Ammon's horn (tissue), 1 donor: ENCODE measurements around the gene ADRA2A.

Experiments used
- DNase-seq: peaks from one replicate; pipeline ENCODE4 v3.0.0-alpha.2; 2016; ENCODE audit warnings: low spot score

ADRA2A gene

GRCh38 chr10:111109501-111110242 lies 32.8 kb downstream of the ADRA2A start:
- DNase-seq, result no peak

GRCh38 chr10:111110771-111111170 lies 33.9 kb downstream of the ADRA2A start:
- no peak for DNase-seq

GRCh38 chr10:111112333-111112732 lies 35.5 kb downstream of the ADRA2A start:
- no peak for DNase-seq

- no peak for DNase-seq
Measured at GRCh38 chr10:111113238-111113960, 36.6 kb downstream of the ADRA2A start.

- DNase-seq, result peak; percentile 33
Measured at GRCh38 chr10:111113961-111114757, 37.3 kb downstream of the ADRA2A start.

GRCh38 chr10:111114758-111115500 lies 38.1 kb downstream of the ADRA2A start:
- no peak for DNase-seq

- no peak for DNase-seq
Measured at GRCh38 chr10:111116211-111116610, 39.4 kb downstream of the ADRA2A start.

GRCh38 chr10:111116762-111117445 lies 40.1 kb downstream of the ADRA2A start:
- no peak for DNase-seq

GRCh38 chr10:111117528-111118277 lies 40.9 kb downstream of the ADRA2A start:
- no peak for DNase-seq

- DNase-seq, result no peak
Measured at GRCh38 chr10:111118758-111119157, 41.9 kb downstream of the ADRA2A start.

GRCh38 chr10:111119637-111120036 lies 42.8 kb downstream of the ADRA2A start:
- DNase-seq, result no peak

GRCh38 chr10:111122127-111122526 lies 45.3 kb downstream of the ADRA2A start:
- DNase-seq, result no peak

GRCh38 chr10:111123883-111124282 lies 47.1 kb downstream of the ADRA2A start:
- no peak for DNase-seq

GRCh38 chr10:111125102-111125501 lies 48.3 kb downstream of the ADRA2A start:
- no peak for DNase-seq

GRCh38 chr10:111126077-111126476 lies 49.2 kb downstream of the ADRA2A start:
- DNase-seq, result no peak

- no peak for DNase-seq
Measured at GRCh38 chr10:111127081-111127848, 50.4 kb downstream of the ADRA2A start.

GRCh38 chr10:111128331-111129180 lies 51.7 kb downstream of the ADRA2A start:
- DNase-seq, result peak; percentile 29

- DNase-seq, result no peak
Measured at GRCh38 chr10:111129363-111129762, 52.5 kb downstream of the ADRA2A start.

- no peak for DNase-seq
Measured at GRCh38 chr10:111130471-111130870, 53.6 kb downstream of the ADRA2A start.
